ENCODE results near the gene C5orf34. TPM values are rescaled to one million over a fixed set of nuclear protein-coding genes. Genes with fewer than 3 reads are reported as not detected.

The C5orf34 gene
- 1.4 TPM in 2 replicates for total RNA-seq

GRCh38 chr5:43514816-43515677 lies at the start of gene C5orf34:
C5orf34 (minus strand) TSS chr5:43515148; CDS start chr5:43509339, 5,809 bp downstream.

GRCh38 chr5:43556857-43557542 lies 42.1 kb upstream of the C5orf34 start, which contains the start of gene PAIP1:
PAIP1 (minus strand) TSS chr5:43557077; CDS start chr5:43556846, 231 bp downstream.

GRCh38 chr5:43483298-43484105 lies 31.4 kb downstream of the C5orf34 start, which contains the start of gene TMEM267:
TMEM267 (minus strand) TSS chr5:43483865; CDS start chr5:43453969, 29,896 bp downstream.

Other genes with a start within 250 kb of the C5orf34 start
- gene HMGCS1, start 201.7 kb downstream of the C5orf34 start, total RNA-seq, result 105 and 139 TPM in 2 replicates
- gene CCL28, start 102.8 kb downstream of the C5orf34 start, total RNA-seq, result 0.43 and 1.5 TPM in 2 replicates
- 15.4 and 19.3 TPM in 2 replicates for gene TMEM267, start 31.3 kb downstream of the C5orf34 start, total RNA-seq
- gene PAIP1, start 41.9 kb upstream of the C5orf34 start, total RNA-seq, result 76.5 and 77.4 TPM in 2 replicates
- gene NNT, start 88.0 kb upstream of the C5orf34 start, total RNA-seq, result 81.3 and 94.2 TPM in 2 replicates